Measurements from ENCODE around the gene CCDC148.
A peak's percentile ranks its signal among the peaks of the same experiment; 100 is the strongest.

CCDC148 gene

GRCh38 chr2:158174956-158175355, 281.6 kb downstream of the CCDC148 start:
- Histone ChIP-seq H3K27ac (peak overlapping the region; percentile 77), H3K9me3 (no peaks in the 10 kb centered on the region), H3K4me3 (ENCODE audit: low read depth in 1 of 2, low read length in 1 of 2) (no peak overlapping the region), H3K36me3 (no peaks in the 10 kb centered on the region), H3K27me3 (no peaks in the 10 kb centered on the region), H3K4me1 (ENCODE audit: control insufficient read depth in 1 of 2, insufficient read depth in 1 of 2, low read depth in 1 of 2, low read length in 1 of 2) (peaks cover 20 to 25% of the 10 kb centered on the region in 2 experiments)
- TF ChIP-seq CTCF (IDR thresholded peaks at IDR 0.05), result no peak

GRCh38 chr2:158174495-158174894, 282.1 kb downstream of the CCDC148 start:
- Histone ChIP-seq H3K36me3 (no peaks in the 10 kb centered on the region), H3K4me1 (ENCODE audit: control insufficient read depth in 1 of 2, insufficient read depth in 1 of 2, low read depth in 1 of 2, low read length in 1 of 2) (peaks cover 20 to 25% of the 10 kb centered on the region in 2 experiments), H3K27me3 (no peaks in the 10 kb centered on the region), H3K27ac (peak overlapping the region; percentile 77), H3K4me3 (ENCODE audit: low read depth in 1 of 2, low read length in 1 of 2) (no peak overlapping the region), H3K9me3 (no peaks in the 10 kb centered on the region)
- no peak for TF ChIP-seq CTCF (IDR thresholded peaks at IDR 0.05)

- Histone ChIP-seq H3K27ac (no peak overlapping the region), H3K27me3 (no peaks in the 10 kb centered on the region), H3K4me1 (ENCODE audit: control insufficient read depth in 1 of 2, insufficient read depth in 1 of 2, low read depth in 1 of 2, low read length in 1 of 2) (peaks cover 20 to 25% of the 10 kb centered on the region in 2 experiments), H3K9me3 (no peaks in the 10 kb centered on the region), H3K36me3 (no peaks in the 10 kb centered on the region), H3K4me3 (ENCODE audit: low read depth in 1 of 2, low read length in 1 of 2) (no peak overlapping the region)
- TF ChIP-seq CTCF (IDR thresholded peaks at IDR 0.05), result no peak
Measured at GRCh38 chr2:158172719-158173118, 283.8 kb downstream of the CCDC148 start.

- no peaks in the 10 kb centered on the region for H3K27me3 ChIP-seq
- TF ChIP-seq CTCF (IDR thresholded peaks at IDR 0.05), result no peak
- peak overlapping the region; percentile 32 for H3K27ac ChIP-seq
- no peaks in the 10 kb centered on the region for H3K9me3 ChIP-seq
- peaks cover 3 to 10% of the 10 kb centered on the region in 2 experiments for H3K4me1 ChIP-seq (ENCODE audit: control insufficient read depth in 1 of 2, insufficient read depth in 1 of 2, low read depth in 1 of 2, low read length in 1 of 2)
- H3K4me3 ChIP-seq (ENCODE audit: low read depth in 1 of 2, low read length in 1 of 2), result no peak overlapping the region
- H3K36me3 ChIP-seq, result no peaks in the 10 kb centered on the region
Measured at GRCh38 chr2:158154596-158154995, 302.0 kb downstream of the CCDC148 start.

- Histone ChIP-seq H3K36me3 (no peaks in the 10 kb centered on the region), H3K9me3 (no peaks in the 10 kb centered on the region), H3K27ac (no peak overlapping the region), H3K4me1 (ENCODE audit: control insufficient read depth in 1 of 2, insufficient read depth in 1 of 2, low read depth in 1 of 2, low read length in 1 of 2) (peaks cover 3 to 10% of the 10 kb centered on the region in 2 experiments), H3K27me3 (no peaks in the 10 kb centered on the region), H3K4me3 (ENCODE audit: low read depth in 1 of 2, low read length in 1 of 2) (no peak overlapping the region)
- TF ChIP-seq CTCF (IDR thresholded peaks at IDR 0.05), result no peak
Measured at GRCh38 chr2:158153270-158154015, 303.1 kb downstream of the CCDC148 start.
